ENCODE measurements around the gene HS3ST5. TPM values are rescaled to one million over a fixed set of nuclear protein-coding genes. Genes with fewer than 3 reads are reported as not detected.
A peak's percentile ranks its signal among the peaks of the same experiment; 100 is the strongest.
"Not testable (repeated sequence)": the region's sequence is repeated elsewhere in the genome, so short reads cannot be mapped to it uniquely, and the experiment has no call there.

Gene HS3ST5
- total RNA-seq, 1 donor from 2014 or later, result 7.0 TPM

DNA sequence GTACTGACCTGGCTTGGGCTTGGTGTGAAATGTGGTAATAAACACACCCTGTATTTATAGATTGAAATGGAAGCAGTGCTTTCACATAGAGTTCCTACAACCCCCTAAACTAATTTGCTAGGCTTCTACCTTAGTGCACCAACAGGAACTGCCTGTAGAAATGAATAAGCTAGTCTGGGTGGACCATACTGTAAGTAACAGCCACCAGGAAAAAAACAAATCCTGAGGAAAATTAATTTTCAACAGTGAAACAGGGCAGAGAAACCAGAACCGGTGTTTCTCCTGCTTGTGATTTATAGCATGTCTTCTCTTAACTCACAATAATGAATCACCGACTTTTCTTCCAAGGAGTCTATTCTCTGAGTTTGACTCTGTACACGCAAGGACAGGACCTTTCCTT lies 187.1 kb downstream of the HS3ST5 start:
- no peak for DNase-seq (ENCODE audit: low spot score)

DNA sequence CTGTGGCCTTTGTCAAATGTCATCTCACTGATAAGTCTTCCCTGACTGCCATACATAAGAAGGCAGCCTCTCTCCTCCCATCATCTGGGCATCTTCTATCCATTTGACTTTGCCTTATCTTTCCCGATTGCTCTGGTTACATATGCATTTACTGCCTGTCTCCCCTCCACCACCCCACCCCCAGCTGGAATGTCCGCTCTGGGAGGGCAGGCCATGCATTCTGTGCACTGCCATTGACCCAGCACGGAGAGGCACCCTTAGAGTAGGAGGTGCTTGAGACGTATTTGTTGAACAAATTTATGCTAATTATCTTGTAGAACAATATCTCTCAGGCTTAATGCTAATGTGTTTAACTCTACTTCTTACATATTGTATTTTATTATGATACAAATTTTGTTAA lies 188.0 kb downstream of the HS3ST5 start:
- DNase-seq (ENCODE audit: low spot score), result no peak

DNA sequence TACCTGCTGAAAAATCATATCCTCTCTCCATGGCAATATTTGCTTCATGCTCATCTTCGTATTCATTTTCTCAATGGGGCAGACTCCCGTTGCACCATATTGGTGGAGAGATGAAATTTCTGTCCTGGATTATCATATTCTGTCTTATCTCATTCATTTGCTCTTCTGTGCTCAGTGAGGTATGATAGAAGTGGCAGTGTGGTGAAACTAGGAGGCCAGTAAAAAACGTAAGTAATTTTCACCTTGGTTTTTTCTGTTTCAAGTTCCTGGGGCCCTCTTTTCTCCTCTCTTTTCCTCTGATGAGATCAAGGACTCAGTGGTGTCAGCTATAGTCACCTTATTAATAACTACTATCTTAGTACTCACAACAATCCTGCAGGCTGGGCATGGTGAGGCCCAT lies 189.4 kb downstream of the HS3ST5 start:
- DNase-seq (ENCODE audit: low spot score), result no peak

DNA sequence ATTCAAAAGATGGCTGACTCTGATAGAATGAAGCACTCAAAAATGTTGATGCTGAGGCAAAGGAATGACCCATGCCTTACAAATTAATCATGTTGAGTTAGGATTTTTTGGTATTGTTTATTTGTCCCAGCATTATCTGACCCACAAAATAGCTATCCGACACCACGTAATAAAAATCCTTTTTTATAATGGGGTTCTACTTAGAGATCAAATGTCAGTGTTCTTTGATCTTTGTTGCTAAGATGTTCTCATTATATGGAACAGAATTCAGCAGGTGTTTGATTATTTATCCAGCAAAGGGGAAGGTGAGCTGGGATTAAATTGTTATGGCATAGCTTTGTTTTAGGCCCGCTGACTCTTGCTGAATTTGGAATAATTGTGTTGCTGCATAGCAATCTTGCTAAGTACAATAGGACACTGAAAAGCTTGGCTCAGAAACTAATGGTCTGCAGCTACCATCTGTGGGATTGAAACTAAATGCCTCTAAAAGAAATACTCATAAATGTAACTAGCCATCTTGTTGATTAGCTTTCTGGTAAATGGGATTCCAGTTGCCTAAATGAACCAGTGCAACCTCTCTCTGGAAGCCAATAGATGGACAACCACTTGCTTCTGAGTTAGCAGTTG lies 191.6 kb downstream of the HS3ST5 start:
- no peak for DNase-seq (ENCODE audit: low spot score)

DNA sequence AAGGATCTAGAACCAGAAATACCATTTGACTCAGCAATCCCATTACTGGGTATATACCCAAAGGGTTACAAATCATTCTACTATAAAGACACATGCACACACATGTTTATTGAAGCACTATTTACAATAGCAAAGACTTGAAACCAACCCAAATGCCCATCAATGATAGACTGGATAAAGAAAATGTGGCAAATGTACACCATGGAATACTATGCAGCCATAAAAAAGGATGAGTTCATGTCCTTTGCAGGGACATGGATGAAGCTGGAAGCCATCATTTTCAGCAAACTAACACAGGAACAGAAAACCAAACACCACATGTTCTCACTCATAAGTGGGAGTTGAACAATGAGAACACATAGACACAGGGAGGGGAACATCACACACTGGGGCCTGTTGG lies 193.6 kb downstream of the HS3ST5 start:
- DNase-seq (ENCODE audit: low spot score), result not testable (repeated sequence)

DNA sequence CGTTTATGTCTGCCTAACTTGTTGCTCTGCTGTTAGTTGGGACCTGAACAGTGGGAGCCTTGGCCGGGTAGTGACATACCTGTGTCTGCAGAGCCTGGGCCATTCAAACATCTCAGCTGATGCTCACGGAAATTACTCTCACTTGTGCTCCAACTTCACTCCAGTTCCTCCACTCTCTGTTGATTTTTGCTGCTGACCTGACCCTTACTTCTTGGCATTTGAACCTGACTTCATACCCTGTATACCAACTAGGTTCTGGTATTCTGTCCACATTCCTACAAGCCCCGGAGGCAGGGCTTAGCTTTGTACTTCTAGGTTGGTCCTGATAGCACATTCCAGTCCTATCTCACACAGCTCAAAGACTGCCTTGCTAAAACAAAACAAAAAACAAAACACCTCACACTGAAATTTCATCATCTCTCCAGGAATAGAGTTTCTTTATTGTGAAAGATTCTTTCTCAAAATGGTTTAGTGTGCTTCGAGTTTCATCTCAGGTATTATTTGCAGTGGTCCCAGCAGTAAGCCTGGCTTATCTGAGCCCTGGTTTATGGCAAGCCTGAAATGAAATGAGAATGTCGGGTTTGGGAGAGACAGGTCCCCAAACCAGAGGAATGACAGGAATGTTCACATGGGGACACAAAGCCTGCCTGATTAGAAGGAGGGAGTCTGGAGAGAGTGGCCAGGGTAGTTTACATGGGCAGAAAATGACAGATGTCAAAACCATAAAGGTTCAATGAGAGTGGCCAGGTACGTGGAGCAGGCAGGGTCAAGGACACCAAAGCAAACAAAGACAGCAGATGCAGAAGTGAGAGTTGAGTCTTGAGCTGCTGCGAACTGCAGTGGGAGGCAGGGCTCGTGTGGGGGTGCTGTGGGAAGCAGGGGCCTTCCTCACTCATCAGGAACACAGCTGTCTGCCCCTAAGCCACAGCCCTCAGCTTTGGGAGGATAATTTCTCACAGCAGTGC lies 197.7 kb downstream of the HS3ST5 start:
- no peak for DNase-seq (ENCODE audit: low spot score)

DNA sequence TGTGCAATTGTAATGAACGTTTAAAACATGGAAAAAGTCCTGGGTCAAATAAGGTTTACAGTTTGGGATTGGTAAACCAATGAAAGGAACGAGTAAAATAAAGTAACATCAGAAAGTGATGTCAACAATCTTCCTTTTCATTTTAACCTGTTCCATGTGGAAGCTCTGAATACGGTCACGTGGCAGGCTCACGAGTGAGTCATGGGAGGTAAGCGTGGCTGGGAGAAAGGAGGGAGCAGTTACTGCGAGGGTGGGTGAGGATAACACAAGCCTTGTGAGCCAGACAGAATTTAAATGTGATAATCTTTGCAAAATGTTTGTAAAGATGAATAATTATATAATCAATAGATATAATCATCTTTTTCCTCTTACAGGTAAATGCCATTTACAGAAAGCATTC lies 200.6 kb downstream of the HS3ST5 start:
- no peak for DNase-seq (ENCODE audit: low spot score)

DNA sequence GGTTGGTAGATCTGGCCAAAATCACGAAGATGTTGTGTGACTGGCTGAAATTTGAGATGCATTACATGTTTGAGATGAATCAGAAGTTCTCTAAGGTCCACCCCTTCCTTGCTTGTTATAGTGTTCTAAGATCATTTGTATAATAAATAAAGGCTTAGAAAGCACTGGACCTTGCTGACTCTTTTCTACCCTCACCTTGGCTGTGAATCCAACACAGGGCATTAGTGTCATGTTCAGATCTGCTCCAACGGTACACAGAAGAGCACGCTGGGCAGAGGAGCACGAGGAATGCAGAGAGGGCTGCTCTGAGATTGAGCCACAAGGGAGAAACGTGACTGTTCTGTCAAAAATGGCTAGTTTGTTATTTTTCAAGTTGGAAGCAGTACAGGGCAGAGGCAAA lies 202.4 kb downstream of the HS3ST5 start:
- no peak for DNase-seq (ENCODE audit: low spot score)

DNA sequence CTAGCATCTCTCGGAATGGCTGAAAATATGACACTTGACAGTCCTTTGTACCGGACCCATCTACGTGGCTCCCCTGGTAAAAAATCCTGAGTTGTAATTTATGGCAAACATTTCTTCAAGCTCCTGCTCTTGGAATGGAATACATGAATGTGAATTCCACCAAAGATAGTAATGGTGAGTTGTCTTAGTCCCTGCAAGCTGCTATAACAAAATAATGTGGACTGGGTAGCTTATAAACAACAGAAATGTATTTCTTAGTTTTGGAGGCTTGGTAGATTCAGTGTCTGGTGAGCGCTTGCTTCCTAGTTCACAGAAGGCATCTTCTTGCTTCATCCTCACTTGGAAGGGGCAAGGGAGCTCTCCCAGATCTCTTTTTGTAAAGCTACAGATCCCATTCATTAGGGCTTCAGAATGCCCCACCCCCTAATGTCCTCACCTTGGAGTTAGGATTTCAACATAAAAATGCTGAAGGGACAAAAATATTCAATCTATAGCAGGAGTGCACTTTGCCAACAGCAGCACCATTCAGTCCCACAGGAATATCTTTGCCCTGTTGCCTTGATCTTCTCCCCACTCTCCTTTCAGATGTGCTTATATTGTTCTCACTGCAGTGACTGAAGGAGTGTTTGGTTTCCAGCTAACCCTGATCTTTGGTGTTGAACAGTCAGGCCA lies 204.1 kb downstream of the HS3ST5 start:
- no peak for DNase-seq (ENCODE audit: low spot score)

DNA sequence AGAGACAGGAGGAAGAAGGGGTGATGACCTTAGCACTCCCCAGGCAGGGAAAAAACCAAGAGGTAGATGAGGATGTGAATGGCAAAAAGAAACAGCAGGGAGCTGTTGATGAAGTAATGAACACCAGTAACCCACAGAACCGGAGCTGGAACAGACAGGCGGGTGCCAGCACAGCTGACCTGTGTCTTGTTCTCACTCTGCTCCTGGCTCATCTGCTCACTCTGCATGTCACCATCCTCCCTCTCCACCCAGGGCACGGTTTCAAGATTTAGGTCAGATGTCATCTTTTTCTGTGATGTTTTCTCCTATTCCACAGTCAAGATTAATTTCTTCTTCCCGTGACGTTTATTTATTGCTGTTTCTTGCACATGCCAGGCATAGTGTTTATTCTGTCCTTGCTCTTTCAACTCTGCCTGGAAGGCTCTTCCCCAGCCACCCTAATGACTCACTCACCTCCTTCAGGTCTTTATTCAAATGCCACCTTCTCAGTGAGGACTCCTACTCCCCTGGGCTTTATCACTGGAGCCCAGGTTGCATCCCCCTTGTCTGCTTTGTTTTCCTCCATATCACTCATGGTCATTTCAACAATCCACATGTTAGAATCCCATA lies 207.4 kb downstream of the HS3ST5 start:
- DNase-seq (ENCODE audit: low spot score), result no peak

DNA sequence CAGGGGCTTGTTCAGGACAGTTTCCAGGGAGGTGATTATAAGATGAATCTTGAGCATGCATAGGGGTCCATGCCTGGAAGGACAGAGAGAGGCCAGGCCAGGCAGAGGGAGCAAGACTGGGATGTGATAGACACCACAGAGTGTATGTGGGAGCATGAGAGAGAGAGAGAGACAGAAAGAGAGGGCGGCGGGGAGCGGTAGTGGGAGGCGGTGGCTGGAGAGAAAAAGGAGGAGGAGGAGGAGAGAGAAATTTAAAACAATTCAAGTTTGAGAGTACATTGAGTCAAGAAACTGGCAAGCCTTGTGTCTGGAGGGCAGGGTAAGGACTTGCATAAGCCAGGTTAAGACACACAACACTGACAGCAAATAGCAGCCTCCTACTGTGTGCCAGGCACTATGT lies 209.0 kb downstream of the HS3ST5 start:
- DNase-seq (ENCODE audit: low spot score), result no peak

DNA sequence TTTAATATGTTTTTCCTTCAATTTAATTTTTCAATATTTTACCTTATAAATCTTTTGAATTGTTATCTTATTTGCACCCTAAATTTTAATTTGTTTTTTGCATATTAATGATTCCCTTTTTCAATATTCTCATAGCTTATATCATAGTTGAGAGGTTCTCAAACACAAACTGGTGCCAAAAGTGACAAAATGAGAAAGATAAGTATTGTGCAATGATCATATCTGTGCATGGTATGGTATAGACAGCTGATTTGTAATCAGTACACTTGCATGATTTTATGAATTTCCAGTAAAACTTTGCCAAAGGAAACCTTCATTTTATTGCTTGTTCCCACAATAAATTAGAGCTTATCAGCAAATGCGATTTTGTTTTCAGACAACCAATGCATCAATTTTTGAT lies 210.9 kb downstream of the HS3ST5 start:
- no peak for DNase-seq (ENCODE audit: low spot score)

DNA sequence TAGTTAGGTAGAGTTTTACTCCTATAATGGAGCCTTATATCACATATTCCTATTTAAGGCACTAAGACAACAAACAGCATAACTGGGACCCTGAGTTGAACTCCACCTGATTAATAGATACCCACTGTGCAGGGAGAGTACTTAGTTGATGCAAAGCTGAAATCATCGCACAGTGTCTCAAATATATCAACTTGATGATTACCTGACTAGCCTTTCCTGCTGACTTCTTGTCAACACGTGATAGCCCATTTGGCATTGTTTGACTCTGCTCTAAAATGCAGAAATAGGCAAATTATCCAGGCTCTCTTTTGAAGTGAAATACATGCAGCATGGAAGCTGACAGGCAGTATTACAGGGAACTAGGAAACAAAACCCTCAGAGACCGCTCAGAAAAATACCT lies 217.2 kb downstream of the HS3ST5 start:
- no peak for DNase-seq (ENCODE audit: low spot score)

DNA sequence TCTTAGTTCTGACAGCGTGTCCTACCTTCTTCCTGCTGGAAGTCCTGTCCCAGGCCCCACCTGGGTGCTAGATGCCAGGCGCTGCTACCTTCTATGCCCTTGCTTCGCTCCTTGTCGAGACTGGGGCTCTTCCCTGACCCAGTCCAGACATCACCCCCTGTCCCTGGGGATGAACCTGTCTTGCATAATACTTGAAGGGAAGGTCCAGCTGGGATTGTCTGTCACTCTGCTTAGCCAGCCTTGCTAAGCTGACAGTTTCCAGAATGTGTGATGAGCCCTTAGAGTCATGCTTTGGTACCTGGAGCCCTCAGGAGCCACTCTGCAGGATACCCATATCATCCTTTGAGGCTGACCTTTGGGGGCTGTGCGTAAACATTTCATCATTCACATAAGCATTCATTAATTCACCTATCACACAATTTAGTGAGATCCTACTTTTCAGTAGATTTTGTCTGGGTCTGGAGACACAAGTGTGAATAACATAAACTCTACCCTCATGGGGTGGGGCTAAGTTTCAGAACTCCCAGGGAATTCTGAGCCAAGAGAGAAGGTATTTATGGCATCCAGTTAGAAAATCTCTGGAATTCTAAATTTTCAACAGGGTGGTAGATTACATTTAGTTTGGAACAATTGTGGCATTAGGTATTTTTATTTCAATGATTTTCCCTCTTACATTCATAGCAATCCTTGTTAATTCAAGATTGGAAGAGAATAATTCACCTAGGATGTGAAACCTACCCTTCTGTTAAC lies 220.7 kb downstream of the HS3ST5 start:
- DNase-seq (ENCODE audit: low spot score), result no peak

DNA sequence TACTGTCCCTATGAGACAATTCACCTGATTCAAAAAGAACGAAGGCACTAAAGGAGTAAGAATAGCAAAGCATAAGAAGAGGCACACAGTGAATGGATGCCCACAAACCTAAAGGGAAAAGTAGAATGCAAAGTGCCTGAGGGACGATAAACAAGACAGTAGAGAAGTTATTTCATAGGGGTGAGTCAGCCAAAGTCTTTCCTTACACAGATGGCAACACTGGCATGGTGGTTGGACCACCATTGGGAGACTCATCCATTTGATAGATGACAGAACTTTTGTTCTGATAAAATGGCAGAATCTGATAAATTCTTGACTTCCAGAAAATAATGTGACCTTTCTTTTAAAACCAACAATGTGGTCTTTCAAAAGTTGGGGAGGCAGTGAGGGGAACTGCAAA lies 223.8 kb downstream of the HS3ST5 start:
- DNase-seq (ENCODE audit: low spot score), result no peak

DNA sequence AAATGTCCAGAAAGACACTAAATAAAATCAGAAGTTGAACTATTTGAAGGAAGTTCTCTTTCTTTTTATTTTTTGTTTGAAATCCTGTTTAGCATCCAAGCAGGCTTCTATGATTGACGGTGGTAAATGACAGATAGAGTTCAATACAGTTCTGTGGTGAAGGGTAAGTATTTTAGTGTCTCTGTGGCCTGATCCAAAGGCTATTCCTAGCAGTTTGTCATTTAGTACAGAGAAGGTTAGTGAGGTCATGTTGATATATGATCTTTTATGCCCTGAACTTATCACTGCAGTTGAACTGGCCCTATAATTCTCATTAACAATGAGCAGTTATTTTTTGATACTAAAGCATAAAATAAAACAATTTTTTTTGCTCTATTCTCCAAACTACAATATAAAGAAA lies 227.2 kb downstream of the HS3ST5 start:
- DNase-seq (ENCODE audit: low spot score), result no peak

DNA sequence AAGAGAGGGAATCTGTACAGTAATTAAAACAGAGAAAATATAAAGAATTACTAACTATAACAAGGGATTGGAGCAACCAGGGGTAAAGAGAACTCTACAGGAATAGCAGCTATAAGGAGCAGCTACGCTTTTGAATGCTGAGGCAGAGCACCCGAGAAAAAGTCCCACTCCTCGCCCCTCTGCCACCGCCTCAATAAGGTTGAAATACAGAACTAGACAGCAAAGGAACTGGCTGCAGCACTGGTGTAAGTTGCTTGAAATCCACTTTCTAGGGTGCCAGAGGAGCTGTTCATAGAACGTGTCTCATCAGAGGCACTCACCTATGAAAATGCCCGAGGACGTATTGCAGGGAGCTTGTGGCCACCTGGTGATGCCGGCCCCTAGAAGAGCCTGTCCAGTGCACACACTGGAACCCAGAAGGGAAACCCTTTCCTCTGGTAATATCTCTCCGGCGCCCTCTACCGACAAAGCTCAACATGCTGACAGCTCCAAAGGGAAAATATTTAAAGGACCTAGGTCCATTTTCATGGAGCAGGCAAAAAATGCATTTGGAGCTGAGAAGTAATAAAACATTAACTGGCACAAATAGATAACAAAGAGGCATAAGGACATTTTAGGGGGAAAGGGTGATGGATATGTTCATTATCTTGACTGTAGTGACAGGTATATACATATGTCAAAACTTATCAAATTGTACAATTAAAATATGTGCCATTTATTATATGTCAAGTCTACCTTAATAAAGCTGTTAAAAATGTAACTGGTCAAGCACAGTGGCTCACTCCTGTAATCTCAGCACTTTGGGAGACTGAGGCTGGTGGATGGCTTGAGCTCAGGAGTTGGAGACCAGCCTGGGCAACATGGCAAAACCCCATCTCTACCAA lies 234.5 kb downstream of the HS3ST5 start:
- DNase-seq (ENCODE audit: low spot score), result peak; percentile 63

DNA sequence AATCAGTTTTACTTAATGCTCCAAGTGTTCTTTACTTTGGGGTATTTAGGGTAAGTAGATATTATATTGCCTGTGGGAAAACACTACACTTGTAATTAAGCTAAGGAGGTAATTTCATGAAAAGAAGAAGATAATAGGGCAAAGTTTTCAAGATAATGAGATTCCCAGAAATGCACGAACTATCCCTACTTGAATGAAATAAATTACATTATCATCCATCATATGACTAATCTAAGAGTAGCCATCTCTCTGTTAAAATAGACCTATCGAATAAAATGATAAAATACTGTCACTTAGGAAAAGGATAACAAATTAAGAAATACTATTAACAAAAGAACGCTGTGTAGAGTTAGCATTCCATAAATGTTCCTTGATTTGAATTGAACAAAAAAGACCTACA lies 236.8 kb downstream of the HS3ST5 start:
- no peak for DNase-seq (ENCODE audit: low spot score)

DNA sequence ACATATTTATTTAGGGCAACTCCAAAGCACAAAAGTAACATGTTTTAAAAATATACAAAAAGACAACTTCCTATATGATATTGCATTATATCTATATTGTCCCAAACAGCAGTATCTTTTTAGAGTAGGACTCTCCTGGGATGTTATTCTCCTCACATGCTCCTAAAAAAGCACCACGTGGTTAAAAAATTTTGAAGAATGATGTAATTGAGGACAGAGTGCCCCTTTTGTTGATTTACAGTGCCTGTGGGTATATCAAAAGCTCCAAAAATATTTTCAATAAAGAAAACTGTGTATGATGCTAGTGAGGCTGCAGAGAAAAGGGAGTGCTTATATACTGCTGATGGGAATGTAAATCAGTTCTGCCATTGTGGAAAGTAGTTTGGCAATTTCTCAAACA lies 241.6 kb downstream of the HS3ST5 start:
- no peak for DNase-seq (ENCODE audit: low spot score)

DNA sequence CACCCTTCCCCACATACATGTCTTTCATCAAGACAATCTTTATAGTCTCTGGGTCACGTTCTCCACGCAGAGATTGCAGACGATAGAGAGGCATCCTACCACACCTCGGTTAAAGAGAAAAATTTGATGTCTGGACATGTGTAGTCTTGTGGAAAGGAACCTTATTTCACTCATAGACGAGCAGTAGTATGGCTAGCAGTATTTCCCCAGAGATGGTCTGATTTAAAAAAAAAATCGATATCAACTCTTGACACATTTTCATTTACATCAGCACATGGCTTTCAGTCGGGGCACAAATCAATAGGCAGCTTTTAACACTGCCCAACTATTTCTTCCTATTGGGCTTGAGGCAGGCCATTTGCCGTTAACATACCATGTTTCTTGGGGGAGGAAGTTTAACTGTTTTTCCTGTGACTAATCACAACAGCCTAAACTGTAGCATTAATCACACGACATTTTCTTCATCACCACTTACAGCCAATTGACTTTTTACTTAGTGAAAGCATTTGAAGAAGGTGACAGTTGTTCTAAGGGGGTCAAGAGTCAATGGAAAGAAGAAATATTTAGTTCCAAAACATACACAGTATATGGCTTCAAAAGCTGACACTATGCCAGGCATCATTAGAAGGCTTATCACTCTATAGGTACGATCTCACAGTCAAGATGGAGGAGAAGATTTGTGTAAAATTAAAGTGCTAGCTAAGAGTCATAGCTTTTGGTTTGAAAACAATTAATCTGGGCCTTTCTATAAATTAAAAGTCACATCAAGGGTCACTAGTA lies 242.4 kb downstream of the HS3ST5 start:
- DNase-seq (ENCODE audit: low spot score), result no peak

All from umbilical cord (tissue), 2 donors.